ENCODE measurements around the gene RAB4B. TPM values are rescaled to one million over a fixed set of nuclear protein-coding genes. Genes with fewer than 3 reads are reported as not detected.

The RAB4B gene
- total and polyA plus RNA-seq, 12 donors, result 25.8 to 135 (median 68.2) TPM

- H3K27ac ChIP-seq, result no peak overlapping the region
- no peaks in the 10 kb centered on the region for H3K9me3 ChIP-seq (replicated peaks in 1 of 3)
- no peak for DNase-seq
- TF ChIP-seq POLR2A (IDR thresholded peaks at IDR 0.05) (no peak), CTCF (IDR thresholded peaks at IDR 0.05) (no peak)
- H3K4me3 ChIP-seq, result no peak overlapping the region
- H3K36me3 ChIP-seq (replicated peaks in 1 of 2), result no peaks in the 10 kb centered on the region
- WGBS, 4 donors, result 88 to 96% (median 94%) methylated on average over 7 of the region's 7 CpGs
- no peaks in the 10 kb centered on the region for H3K27me3 ChIP-seq
- H3K4me1 ChIP-seq (replicated peaks in 1 of 2), result peaks cover 26 to 30% of the 10 kb centered on the region in 2 donors
- intact Hi-C loops (cut with DNase I), result no loop called here
These were observed 30.5 kb upstream of the RAB4B start for GRCh38 chr19:40747536-40747935.

- intact Hi-C loops (cut with DNase I), result no loop called here
These were observed 27.8 kb upstream of the RAB4B start, which contains the start of gene ACTMAP for GRCh38 chr19:40750058-40750873. Gene ACTMAP, minus strand, starts transcription at chr19:40750477. Its CDS starts 674 bp downstream, at chr19:40749803.

GRCh38 chr19:40750874-40751537, 27.0 kb upstream of the RAB4B start, which contains the start of gene SNRPA:
Gene SNRPA, plus strand, starts transcription at chr19:40751203. Its CDS starts 206 bp downstream, at chr19:40751409.
- Histone ChIP-seq H3K27ac (peak within 1 kb of the TSS; percentile 87 to 97 (median 90)), H3K4me1 (replicated peaks in 1 of 2) (peaks cover 42 to 50% of the 10 kb centered on the region in 2 donors), H3K4me3 (peak within 1 kb of the TSS; percentile 21 to 81 (median 58)), H3K9me3 (replicated peaks in 1 of 3) (no peaks in the 10 kb centered on the region), H3K36me3 (replicated peaks in 1 of 2) (no peaks in the 10 kb centered on the region), H3K27me3 (no peaks in the 10 kb centered on the region)
- peak; percentile 96 to 99 (median 98) for DNase-seq
- intact Hi-C loops (cut with DNase I), result no loop called here
- TF ChIP-seq CTCF (IDR thresholded peaks at IDR 0.05), result no peak
- TF ChIP-seq POLR2A (IDR thresholded peaks at IDR 0.05), result peak; percentile 50 to 90
- WGBS, 4 donors, result 0% methylated on average over 33 to 46 of the region's 46 CpGs

More at GRCh38 chr19:40750058-40750873, 27.8 kb upstream of the RAB4B start, which contains the start of gene ACTMAP:
- Histone ChIP-seq H3K27me3 (no peaks in the 10 kb centered on the region), H3K4me3 (peak within 1 kb of the TSS; percentile 21 to 81 (median 58)), H3K4me1 (replicated peaks in 1 of 2) (peaks cover 42 to 49% of the 10 kb centered on the region in 2 donors), H3K36me3 (replicated peaks in 1 of 2) (no peaks in the 10 kb centered on the region), H3K27ac (peak within 1 kb of the TSS; percentile 87 to 97 (median 90)), H3K9me3 (replicated peaks in 1 of 3) (no peaks in the 10 kb centered on the region)
- 0 to 1% (median 0%) methylated on average over 23 to 43 of the region's 43 CpGs for WGBS, 4 donors
- TF ChIP-seq POLR2A (IDR thresholded peaks at IDR 0.05) (peak in 1 of 2 donors; percentile 62), CTCF (IDR thresholded peaks at IDR 0.05) (no peak)
- peak; percentile 100 for DNase-seq

- no peaks in the 10 kb centered on the region for H3K9me3 ChIP-seq (replicated peaks in 1 of 3)
- 67 to 85% (median 78%) methylated on average over 12 of the region's 12 CpGs for WGBS, 4 donors
- H3K27ac ChIP-seq, result peak overlapping the region in 3 of 5 donors; percentile 87 to 97 (median 95)
- H3K27me3 ChIP-seq, result no peaks in the 10 kb centered on the region
- H3K4me1 ChIP-seq (replicated peaks in 1 of 2), result peaks cover 42 to 57% of the 10 kb centered on the region in 2 donors
- DNase-seq, result no peak
- peak overlapping the region in 2 of 4 donors; percentile 36 to 80 for H3K4me3 ChIP-seq
- peaks cover 0 to 1% of the 10 kb centered on the region in 2 donors for H3K36me3 ChIP-seq (replicated peaks in 1 of 2)
- no peak for TF ChIP-seq POLR2A (IDR thresholded peaks at IDR 0.05)
- TF ChIP-seq CTCF (IDR thresholded peaks at IDR 0.05), result no peak
- intact Hi-C loops (cut with DNase I), result no loop called here
These were observed 25.7 kb upstream of the RAB4B start for GRCh38 chr19:40752257-40752781.

Data from adrenal gland (tissue), 12 donors.